Neural progenitor cell (in vitro differentiated cells): ENCODE results near the gene ABCA10. TPM values are rescaled to one million over a fixed set of nuclear protein-coding genes. Genes with fewer than 3 reads are reported as not detected.
A peak's percentile ranks its signal among the peaks of the same experiment; 100 is the strongest.

Experiments
- DNase-seq: peaks from one replicate; pipeline ENCODE4 v3.0.0-alpha.2; 2016; ENCODE audit warnings: low spot score
- H2AFZ ChIP-seq: fragments of 200-600 bp; sonication (generic); replicated peaks from 2 replicates; pipeline ENCODE4 v1.6.1; 2016; ENCODE audit warnings: antibody characterized with exemption
- H3F3A ChIP-seq: fragments of 200-600 bp; sonication (generic); 2 replicates; pipeline ENCODE4 v1.6.1; 2016; ENCODE audit warnings: antibody characterized with exemption, low read depth
- H3K27ac ChIP-seq: fragments of 200-600 bp; sonication (generic); 2 replicates; pipeline ENCODE4 v1.5.1; 2016; ENCODE audit warnings: mild to moderate bottlenecking
- H3K27me3 ChIP-seq: fragments of 200-600 bp; sonication (generic); 2 replicates; pipeline ENCODE4 v1.6.1; 2016; ENCODE audit warnings: mild to moderate bottlenecking, moderate library complexity
- H3K36me3 ChIP-seq: fragments of 200-600 bp; sonication (generic); 2 replicates; pipeline ENCODE4 v1.5.1; 2016
- H3K4me1 ChIP-seq: fragments of 200-600 bp; sonication (generic); 2 replicates; pipeline ENCODE4 v1.6.1; 2016; ENCODE audit warnings: mixed run types
- H3K4me2 ChIP-seq: fragments of 200-600 bp; sonication (generic); 2 replicates; pipeline ENCODE4 v1.6.1; 2016
- H3K4me3 ChIP-seq: fragments of 200-600 bp; sonication (generic); 2 replicates; pipeline ENCODE4 v1.5.1; 2016
- H3K79me2 ChIP-seq: fragments of 200-600 bp; sonication (generic); 2 replicates; pipeline ENCODE4 v1.6.1; 2016; ENCODE audit warnings: low read depth
- H3K9ac ChIP-seq: fragments of 200-600 bp; sonication (generic); 2 replicates; pipeline ENCODE4 v1.6.1; 2016
- H3K9me3 ChIP-seq: fragments of 200-600 bp; sonication (generic); 2 replicates; pipeline ENCODE4 v1.5.1; 2016; ENCODE audit warnings: low read depth
- H4K20me1 ChIP-seq: fragments of 200-600 bp; sonication (generic); 2 replicates; pipeline ENCODE4 v1.6.1; 2016; ENCODE audit warnings: low read depth
- H3K27ac Mint-ChIP-seq: 3 replicates; pipeline ENCODE4 v1.8.0; 2021; ENCODE audit warnings: mixed read lengths
- H3K27me3 Mint-ChIP-seq: 2 replicates; pipeline ENCODE4 v1.8.0; 2022; ENCODE audit warnings: low read depth, mild to moderate bottlenecking, inconsistent platforms, moderate library complexity, mixed read lengths; ENCODE audit not compliant: insufficient read depth
- H3K36me3 Mint-ChIP-seq: 3 replicates; pipeline ENCODE4 v1.8.0; 2021; ENCODE audit warnings: mixed read lengths
- H3K4me1 Mint-ChIP-seq: 3 replicates; pipeline ENCODE4 v1.8.0; 2021; ENCODE audit warnings: mixed read lengths
- H3K4me3 Mint-ChIP-seq: 3 replicates; pipeline ENCODE4 v1.8.0; 2021; ENCODE audit warnings: mild to moderate bottlenecking, moderate library complexity, mixed read lengths
- H3K9me3 Mint-ChIP-seq: 3 replicates; pipeline ENCODE4 v1.8.0; 2020; ENCODE audit warnings: mixed read lengths
- EZH2 ChIP-seq: fragments of 200-600 bp; sonication (generic); IDR thresholded peaks from 2 replicates; pipeline ENCODE4 v1.6.1; 2017; ENCODE audit warnings: antibody characterized with exemption, mild to moderate bottlenecking, moderate library complexity
- EZH2phosphoT487 ChIP-seq: fragments of 200-600 bp; sonication (generic); IDR thresholded peaks from 2 replicates; pipeline ENCODE4 v1.6.1; 2017; ENCODE audit warnings: antibody characterized with exemption
- total RNA-seq: library from RNA; depleted of rRNA; stranded (reverse); fragments of >200 nt; gene quantifications from 2 replicates; pipeline ENCODE4 v1.2.3, GENCODE V29; 2015; ENCODE audit warnings: low replicate concordance
- TF ChIP-seq, protein P1 (sequence below): fragments of 200-600 bp; sonication (generic); IDR thresholded peaks from 2 replicates; pipeline ENCODE4 v1.5.1; 2017; ENCODE audit warnings: antibody characterized with exemption, mild to moderate bottlenecking

Gene ABCA10
- total RNA-seq, 1 donor from 2014 or later, result 0.21 TPM

GRCh38 chr17:69235338-69236058, 6.9 kb upstream of the ABCA10 start:
- DNase-seq, result peak; percentile 93
- Histone ChIP-seq H3K4me2 (no peak overlapping the region), H3K4me3 (no peak overlapping the region), H2AFZ (no peak overlapping the region), H3K27me3 (no peaks in the 10 kb centered on the region), H4K20me1 (no peaks in the 10 kb centered on the region), H3F3A (no peaks in the 10 kb centered on the region), H3K9me3 (no peaks in the 10 kb centered on the region), H3K4me1 (no peaks in the 10 kb centered on the region), H3K27ac (no peak overlapping the region), H3K36me3 (no peaks in the 10 kb centered on the region), H3K79me2 (no peaks in the 10 kb centered on the region), H3K9ac (no peak overlapping the region)
- Mint-ChIP-seq H3K36me3 (no peaks in the 10 kb centered on the region), H3K27me3 (no peaks in the 10 kb centered on the region), H3K27ac (no peak overlapping the region), H3K9me3 (peaks cover 10% of the 10 kb centered on the region), H3K4me3 (no peak overlapping the region), H3K4me1 (peaks cover 4% of the 10 kb centered on the region)
- TF ChIP-seq, protein P1, sequence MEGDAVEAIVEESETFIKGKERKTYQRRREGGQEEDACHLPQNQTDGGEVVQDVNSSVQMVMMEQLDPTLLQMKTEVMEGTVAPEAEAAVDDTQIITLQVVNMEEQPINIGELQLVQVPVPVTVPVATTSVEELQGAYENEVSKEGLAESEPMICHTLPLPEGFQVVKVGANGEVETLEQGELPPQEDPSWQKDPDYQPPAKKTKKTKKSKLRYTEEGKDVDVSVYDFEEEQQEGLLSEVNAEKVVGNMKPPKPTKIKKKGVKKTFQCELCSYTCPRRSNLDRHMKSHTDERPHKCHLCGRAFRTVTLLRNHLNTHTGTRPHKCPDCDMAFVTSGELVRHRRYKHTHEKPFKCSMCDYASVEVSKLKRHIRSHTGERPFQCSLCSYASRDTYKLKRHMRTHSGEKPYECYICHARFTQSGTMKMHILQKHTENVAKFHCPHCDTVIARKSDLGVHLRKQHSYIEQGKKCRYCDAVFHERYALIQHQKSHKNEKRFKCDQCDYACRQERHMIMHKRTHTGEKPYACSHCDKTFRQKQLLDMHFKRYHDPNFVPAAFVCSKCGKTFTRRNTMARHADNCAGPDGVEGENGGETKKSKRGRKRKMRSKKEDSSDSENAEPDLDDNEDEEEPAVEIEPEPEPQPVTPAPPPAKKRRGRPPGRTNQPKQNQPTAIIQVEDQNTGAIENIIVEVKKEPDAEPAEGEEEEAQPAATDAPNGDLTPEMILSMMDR, result peak; percentile 92
- TF ChIP-seq EZH2phosphoT487, result no peak

DNA sequence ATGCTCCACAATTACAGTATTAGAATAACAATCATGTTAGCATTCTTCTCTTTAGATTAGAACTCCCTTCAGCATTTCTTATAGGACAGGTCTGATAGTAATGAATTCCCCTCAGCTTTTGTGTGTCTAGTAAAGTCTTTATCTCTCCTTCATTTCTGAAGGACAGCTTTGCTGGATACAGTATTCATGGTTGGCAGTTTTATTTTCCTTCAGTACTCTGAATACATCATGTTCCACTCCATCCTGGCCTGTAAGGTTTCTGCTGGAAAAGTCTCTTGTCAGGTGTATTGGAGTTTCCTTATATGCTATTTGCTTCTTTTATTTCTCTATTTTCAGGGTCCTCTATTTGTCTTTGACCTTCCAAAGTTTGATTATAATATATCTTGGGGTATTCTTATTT, 4.0 kb upstream of the ABCA10 start:
- Mint-ChIP-seq H3K4me3 (no peak overlapping the region), H3K36me3 (no peaks in the 10 kb centered on the region), H3K4me1 (peaks cover 4% of the 10 kb centered on the region), H3K27me3 (no peaks in the 10 kb centered on the region), H3K27ac (no peak overlapping the region), H3K9me3 (peaks cover 10% of the 10 kb centered on the region)
- no peaks in the 10 kb centered on the region for H3K27me3 ChIP-seq
- TF ChIP-seq EZH2phosphoT487, result no peak
- TF ChIP-seq EZH2, result no peak
- TF ChIP-seq, protein P1, result no peak
- no peak overlapping the region for H3K9ac ChIP-seq
- no peak overlapping the region for H3K4me2 ChIP-seq
- H3K9me3 ChIP-seq, result no peaks in the 10 kb centered on the region
- no peak for DNase-seq
- no peak overlapping the region for H3K4me3 ChIP-seq
- no peak overlapping the region for H2AFZ ChIP-seq
- H3K27ac ChIP-seq, result no peak overlapping the region
- H3K79me2 ChIP-seq, result no peaks in the 10 kb centered on the region
- H3K4me1 ChIP-seq, result no peaks in the 10 kb centered on the region
- no peaks in the 10 kb centered on the region for H3F3A ChIP-seq
- no peaks in the 10 kb centered on the region for H3K36me3 ChIP-seq
- H4K20me1 ChIP-seq, result no peaks in the 10 kb centered on the region

DNA sequence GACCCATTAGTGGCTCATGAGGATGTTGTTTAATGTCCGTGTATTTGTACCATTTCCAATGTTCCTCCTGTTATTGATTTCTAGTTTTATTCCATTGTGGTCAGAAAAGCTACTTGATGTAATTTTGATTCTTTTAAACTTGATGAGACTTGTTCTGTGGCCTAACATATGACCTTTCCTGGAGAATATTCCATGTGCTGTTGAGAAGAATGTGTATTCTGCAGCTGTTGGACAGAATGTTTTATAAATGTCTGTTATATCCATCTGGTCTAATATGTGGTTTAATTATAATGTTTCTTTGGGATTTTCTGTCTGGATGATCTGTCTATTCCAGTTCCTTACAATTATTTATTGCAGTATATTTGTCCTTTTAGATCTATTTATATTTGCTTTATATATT, 2.9 kb upstream of the ABCA10 start:
- no peak overlapping the region for H3K27ac ChIP-seq
- Mint-ChIP-seq H3K27ac (no peak overlapping the region), H3K36me3 (no peaks in the 10 kb centered on the region), H3K9me3 (peaks cover 10% of the 10 kb centered on the region), H3K27me3 (no peaks in the 10 kb centered on the region), H3K4me1 (peaks cover 4% of the 10 kb centered on the region), H3K4me3 (no peak overlapping the region)
- H3K36me3 ChIP-seq, result no peaks in the 10 kb centered on the region
- H2AFZ ChIP-seq, result no peak overlapping the region
- H3F3A ChIP-seq, result no peaks in the 10 kb centered on the region
- no peaks in the 10 kb centered on the region for H4K20me1 ChIP-seq
- no peaks in the 10 kb centered on the region for H3K4me1 ChIP-seq
- H3K79me2 ChIP-seq, result no peaks in the 10 kb centered on the region
- no peak overlapping the region for H3K4me2 ChIP-seq
- no peaks in the 10 kb centered on the region for H3K27me3 ChIP-seq
- TF ChIP-seq, protein P1, result no peak
- TF ChIP-seq EZH2, result no peak
- TF ChIP-seq EZH2phosphoT487, result no peak
- H3K9ac ChIP-seq, result no peak overlapping the region
- H3K4me3 ChIP-seq, result no peak overlapping the region
- no peaks in the 10 kb centered on the region for H3K9me3 ChIP-seq
- DNase-seq, result no peak
